ENCODE measurements around the gene GNAZ.

- TF ChIP-seq CTCF (IDR thresholded peaks at IDR 0.05) (no peak), POLR2AphosphoS5 (IDR thresholded peaks at IDR 0.05) (no peak)
Measured at GRCh38 chr22:23072077-23072910, 2.0 kb downstream of the GNAZ start.
